ENCODE results near the gene ETV6. TPM values are rescaled to one million over a fixed set of nuclear protein-coding genes. Genes with fewer than 3 reads are reported as not detected.

Gene ETV6
- polyA plus RNA-seq, 2 of the 4 experiments (the other 2 are of a cell fraction) = 4.0 to 7.0 TPM

- CTCF ChIA-PET = interaction anchor here (0.8 to 1.9 kb wide), 3 partner anchors 9 to 15 kb away, joined by 4 to 8 read pairs (median 4); no protein-coding TSS in a partner anchor
- DNase-seq (ENCODE audit: low read depth in 1 of 2, low spot score in 1 of 2) (no peak), ATAC-seq (no peak), FAIRE-seq (no peak)
- no peak overlapping the region for H3K27ac ChIP-seq
- peaks cover 24% of the 10 kb centered on the region; the same call in 2 of the 3 replicates for H3K4me1 ChIP-seq
- no peak overlapping the region for H3K4me3 ChIP-seq
- POLR2A ChIA-PET = no interaction called here
- H3K4me2 ChIP-seq = no peak overlapping the region
- 89% methylated on average over 6 of the region's 6 CpGs for WGBS (ENCODE audit: missing lambda C conversion rate)
- no peak for TF ChIP-seq BCL3 (IDR thresholded peaks at IDR 0.05)
- TF ChIP-seq CTCF (IDR thresholded peaks at IDR 0.05) = no peak
- no peak for TF ChIP-seq NFE2L2 (conservative IDR thresholded peaks at IDR 0.05; ENCODE audit: low read length)
- no peaks in the 10 kb centered on the region for H3K9me3 ChIP-seq
Observed at GRCh38 chr12:11748903-11749302, 99.4 kb downstream of the ETV6 start.

GRCh38 chr12:11749943-11750690, 100.6 kb downstream of the ETV6 start:
- ATAC-seq (no peak), FAIRE-seq (no peak), DNase-seq (ENCODE audit: low read depth in 1 of 2, low spot score in 1 of 2) (no peak)
- ChIA-PET POLR2A (no interaction called here), CTCF (interaction anchor here (0.6 to 1.0 kb wide), 2 partner anchors 283 to 987 kb away, joined by 3 read pairs; no protein-coding TSS in a partner anchor)
- no peak for TF ChIP-seq E2F6 (IDR thresholded peaks at IDR 0.05; ENCODE audit: borderline replicate concordance, low read depth)
- no peak for TF ChIP-seq GATA3 (IDR thresholded peaks at IDR 0.05; ENCODE audit: borderline replicate concordance)
- no peak for TF ChIP-seq BHLHE40 (IDR thresholded peaks at IDR 0.05; ENCODE audit: low read depth, low read length)
- TF ChIP-seq FOSL2 (IDR thresholded peaks at IDR 0.05) = no peak
- no peak for TF ChIP-seq FOSL2 (CRISPR knock-in tag; IDR thresholded peaks at IDR 0.05)
- no peak for TF ChIP-seq ZSCAN20 (CRISPR knock-in tag; IDR thresholded peaks at IDR 0.05)
- no peak for TF ChIP-seq EP300 (IDR thresholded peaks at IDR 0.05)
- no peak for TF ChIP-seq CEBPB (IDR thresholded peaks at IDR 0.05)
- no peak for TF ChIP-seq JUNB (IDR thresholded peaks at IDR 0.05)
- no peak for TF ChIP-seq EHMT2 (IDR thresholded peaks at IDR 0.05; ENCODE audit: low read depth)
- TF ChIP-seq SMC3 (IDR thresholded peaks at IDR 0.05) = no peak
- TF ChIP-seq TFCP2L1 (CRISPR knock-in tag; IDR thresholded peaks at IDR 0.05) = no peak
- TF ChIP-seq USF2 (IDR thresholded peaks at IDR 0.05) = no peak
- no peak overlapping the region for H3K4me3 ChIP-seq
- H3K27ac ChIP-seq = no peak overlapping the region
- H3K9me3 ChIP-seq = no peaks in the 10 kb centered on the region
- H3K4me2 ChIP-seq = no peak overlapping the region
- H3K4me1 ChIP-seq = peaks cover 24% of the 10 kb centered on the region; the same call in 2 of the 3 replicates
- WGBS (ENCODE audit: missing lambda C conversion rate) = 89% methylated on average over 11 of the region's 11 CpGs

GRCh38 chr12:11752403-11753149, 103.1 kb downstream of the ETV6 start:
- Histone ChIP-seq H3K4me3 (no peak overlapping the region), H3K9me3 (no peaks in the 10 kb centered on the region), H3K4me2 (no peak overlapping the region), H3K27ac (no peak overlapping the region), H3K4me1 (peaks cover 7% of the 10 kb centered on the region; the same call in 2 of the 3 replicates)
- WGBS (ENCODE audit: missing lambda C conversion rate) = 94% methylated on average over 21 of the region's 21 CpGs
- DNase-seq (ENCODE audit: low read depth in 1 of 2, low spot score in 1 of 2) (no peak), ATAC-seq (no peak), FAIRE-seq (no peak)
- ChIA-PET CTCF (no interaction called here), POLR2A (no interaction called here)
- TF ChIP-seq CTCF (IDR thresholded peaks at IDR 0.05) (no peak), CEBPB (IDR thresholded peaks at IDR 0.05) (no peak), REST (IDR thresholded peaks at IDR 0.05) (no peak), KDM1A (IDR thresholded peaks at IDR 0.05; ENCODE audit: low read depth) (no peak), GATA3 (IDR thresholded peaks at IDR 0.05; ENCODE audit: borderline replicate concordance) (no peak), USF2 (IDR thresholded peaks at IDR 0.05) (no peak)

All from A549 (cell line).